Ovary (tissue), 9 donors: ENCODE measurements around the gene ANKRD40. TPM values are rescaled to one million over a fixed set of nuclear protein-coding genes. Genes with fewer than 3 reads are reported as not detected.

Source experiments
- DNase-seq, 5 donors: peaks; one replicate each; pipeline ENCODE4 v3.0.0-alpha.2; 2019 to 2020
- H3K27ac ChIP-seq, 2 donors: fragments of 200-600 bp; one replicate each; pipeline versions ENCODE4 v1.5.1 to v1.8.0; 2019 to 2022
- H3K27me3 ChIP-seq: fragments of 200-600 bp; one replicate; pipeline ENCODE4 v1.8.0; 2022
- H3K36me3 ChIP-seq: fragments of 200-600 bp; sonication (generic); one replicate; pipeline ENCODE4 v1.5.1; 2019
- H3K4me1 ChIP-seq: one replicate; pipeline ENCODE4 v1.8.1; 2013; ENCODE audit warnings: mild to moderate bottlenecking, moderate library complexity; ENCODE audit not compliant: insufficient read depth
- H3K4me3 ChIP-seq: fragments of 200-600 bp; sonication (generic); one replicate; pipeline ENCODE4 v1.5.1; 2017
- H3K9me3 ChIP-seq, 2 donors: fragments of 200-600 bp in 1 of 2; sonication (generic) in 1 of 2; one replicate each; pipeline versions ENCODE4 v1.5.1 to v1.8.1; 2013 to 2019; ENCODE audit warnings: mild to moderate bottlenecking in 1 of 2, moderate library complexity in 1 of 2
- EP300 ChIP-seq: sonication (generic); formaldehyde crosslinking; IDR thresholded peaks from one replicate; pipeline ENCODE4 v1.6.1; 2017; ENCODE audit warnings: antibody characterized with exemption
- POLR2A ChIP-seq: fragments of 450-650 bp; IDR thresholded peaks from one replicate; pipeline ENCODE4 v1.6.1; 2017; ENCODE audit warnings: antibody characterized with exemption, mild to moderate bottlenecking, moderate library complexity
- WGBS, 3 donors: extraction: QIAGEN DNeasy Blood & Tissue Kit in 1 of 3; methylation state at CpG; one replicate each; pipeline versions ENCODE4 v1.1.5 to v1.1.7; 2013 to 2017; 5-methylcytosine and 5-hydroxymethylcytosine counted together
- intact Hi-C, 4 donors: fragments of 100-400 bp; cut with DNase I; formaldehyde crosslinking; loops; one replicate each; pipeline versions ENCODE4 v1.11.0 to v1.15.1; 2022 to 2023
- polyA plus RNA-seq, 2 donors: library from polyadenylated mRNA; stranded (reverse); fragments of 200-250 nt in 1 of 2; fragments of 350-450 nt in 1 of 2; fragmentation: Illumina TruSeq in 1 of 2; extraction: RNeasy Lipid Tissue Mini Kit (QIAGEN cat#74804) in 1 of 2; gene quantifications; one replicate each; pipeline ENCODE4 v1.2.3, GENCODE V29; 2013 to 2014
- total RNA-seq, 7 donors: library from RNA; depleted of rRNA in 2 of 7; stranded (reverse); fragments of >200 nt in 2 of 7; fragmentation: NEBNext Ultra II Directional in 3 of 7; extraction: Animal tissue kit (Norgen Biotek cat#: 25700) in 3 of 7; gene quantifications; one replicate each; pipeline versions ENCODE4 v1.1.0 to v1.2.4, GENCODE V29; 2016 to 2023
- TF ChIP-seq, protein P1 (sequence below), 3 donors: fragments of 450-650 bp in 2 of 3; fragments of 200-600 bp in 1 of 3; IDR thresholded peaks; one replicate each; pipeline versions ENCODE4 v1.5.1 to v1.8.0; 2016 to 2022; ENCODE audit warnings: antibody characterized with exemption in 3 of 3, mild to moderate bottlenecking in 1 of 3
- donor health status: DM: no; HTN: no; CAD: no; lungs with moderate emphysema.
- donor health status: DM: no; HTN: no; CAD: no.
- donor health status: Bipolar disorder and iron deficiency.
- donor health status: DM: yes; HTN: yes; CAD: no.
- donor health status: DM: no; HTN: no; CAD: no.
- donor health status: DM: yes; HTN: yes; CAD: no.

ANKRD40 gene
- total and polyA plus RNA-seq, 9 donors = 17.0 to 52.6 (median 41.8) TPM

DNA sequence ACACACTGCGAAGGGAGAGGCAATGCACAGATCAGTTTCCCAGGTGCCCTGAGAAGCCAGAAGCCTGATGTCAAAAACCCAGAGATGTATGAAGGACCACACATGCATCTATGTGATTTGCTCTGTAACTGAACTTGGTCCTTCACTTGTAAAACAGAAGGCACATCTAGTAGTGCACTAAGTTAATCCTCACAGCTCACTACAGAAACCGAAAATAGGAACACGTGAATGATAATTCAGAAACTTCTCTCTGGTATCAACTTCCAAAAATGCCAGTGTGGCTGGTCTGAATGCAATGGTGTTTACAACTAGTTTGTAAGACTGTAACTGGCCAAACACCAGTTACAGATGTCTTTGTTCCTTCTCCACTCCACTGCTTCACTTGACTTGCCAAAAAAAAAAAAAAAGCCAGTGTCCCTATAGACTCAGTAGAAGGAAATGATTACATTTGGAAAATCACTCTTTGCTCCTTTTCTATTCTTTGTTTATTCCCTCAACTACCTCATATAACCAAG is 11.3 kb downstream of the ANKRD40 start:
- Histone ChIP-seq H3K9me3 (no peaks in the 10 kb centered on the region), H3K27ac (no peak overlapping the region), H3K36me3 (no peaks in the 10 kb centered on the region), H3K27me3 (no peaks in the 10 kb centered on the region), H3K4me3 (no peak overlapping the region), H3K4me1 (peaks cover 11% of the 10 kb centered on the region)
- WGBS, 3 donors = 86 to 90% (median 88%) methylated on average over 3 of the region's 3 CpGs
- intact Hi-C loops = loop anchor here (5.0 to 10.0 kb wide), 3 partner anchors 144 to 212 kb away; partner anchors contain the start of gene SPATA20 (in 2 of the 4)
- no peak for DNase-seq
- TF ChIP-seq EP300 (no peak), POLR2A (no peak)
- TF ChIP-seq, protein P1, sequence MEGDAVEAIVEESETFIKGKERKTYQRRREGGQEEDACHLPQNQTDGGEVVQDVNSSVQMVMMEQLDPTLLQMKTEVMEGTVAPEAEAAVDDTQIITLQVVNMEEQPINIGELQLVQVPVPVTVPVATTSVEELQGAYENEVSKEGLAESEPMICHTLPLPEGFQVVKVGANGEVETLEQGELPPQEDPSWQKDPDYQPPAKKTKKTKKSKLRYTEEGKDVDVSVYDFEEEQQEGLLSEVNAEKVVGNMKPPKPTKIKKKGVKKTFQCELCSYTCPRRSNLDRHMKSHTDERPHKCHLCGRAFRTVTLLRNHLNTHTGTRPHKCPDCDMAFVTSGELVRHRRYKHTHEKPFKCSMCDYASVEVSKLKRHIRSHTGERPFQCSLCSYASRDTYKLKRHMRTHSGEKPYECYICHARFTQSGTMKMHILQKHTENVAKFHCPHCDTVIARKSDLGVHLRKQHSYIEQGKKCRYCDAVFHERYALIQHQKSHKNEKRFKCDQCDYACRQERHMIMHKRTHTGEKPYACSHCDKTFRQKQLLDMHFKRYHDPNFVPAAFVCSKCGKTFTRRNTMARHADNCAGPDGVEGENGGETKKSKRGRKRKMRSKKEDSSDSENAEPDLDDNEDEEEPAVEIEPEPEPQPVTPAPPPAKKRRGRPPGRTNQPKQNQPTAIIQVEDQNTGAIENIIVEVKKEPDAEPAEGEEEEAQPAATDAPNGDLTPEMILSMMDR (IDR thresholded peaks at IDR 0.05) = no peak

GRCh38 chr17:50693036-50693682 is 14.6 kb downstream of the ANKRD40 start:
- Histone ChIP-seq H3K27me3 (no peaks in the 10 kb centered on the region), H3K4me1 (peaks cover 24% of the 10 kb centered on the region), H3K9me3 (no peaks in the 10 kb centered on the region), H3K36me3 (no peaks in the 10 kb centered on the region), H3K4me3 (no peak overlapping the region), H3K27ac (no peak overlapping the region)
- intact Hi-C loops = loop anchor here in 1 of 4 donors (10.0 kb wide), 1 partner anchor 208 kb away; no protein-coding TSS in a partner anchor
- WGBS, 3 donors = 42 to 62% (median 48%) methylated on average over 5 of the region's 5 CpGs
- DNase-seq = no peak
- TF ChIP-seq EP300 (no peak), POLR2A (no peak)
- TF ChIP-seq, protein P1 (IDR thresholded peaks at IDR 0.05) = no peak

DNA sequence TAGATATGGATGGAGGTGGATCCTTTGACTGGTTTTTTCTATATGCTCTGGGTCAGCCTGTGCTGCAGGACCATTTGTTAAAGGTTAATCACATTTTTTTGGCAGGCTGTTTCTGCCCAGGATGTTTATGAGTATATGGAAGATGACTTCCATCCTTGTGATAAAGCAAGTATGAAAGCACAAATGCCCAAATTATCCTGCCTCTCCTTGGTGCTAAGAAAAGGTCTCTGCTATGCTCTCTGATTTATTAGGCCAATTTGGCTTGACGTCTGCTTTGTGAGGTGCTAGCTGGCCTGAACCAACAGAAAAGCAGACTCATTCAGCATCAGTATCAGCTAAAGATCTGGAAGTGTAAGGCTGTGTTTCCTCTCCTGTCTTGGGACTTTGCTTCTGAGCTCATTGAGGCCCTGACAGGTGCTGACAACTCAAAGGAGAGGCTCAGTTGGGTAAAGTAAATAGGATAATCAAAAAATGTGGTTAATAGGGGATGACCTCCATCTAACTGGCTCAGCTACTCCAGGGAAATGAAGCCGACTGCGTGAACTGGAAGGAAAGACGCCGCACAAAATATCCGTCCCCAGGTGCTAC is 15.2 kb downstream of the ANKRD40 start:
- 61 to 69% (median 68%) methylated on average over 6 of the region's 6 CpGs for WGBS, 3 donors
- no peaks in the 10 kb centered on the region for H3K27me3 ChIP-seq
- intact Hi-C loops = loop anchor here in 1 of 4 donors (10.0 kb wide), 1 partner anchor 208 kb away; no protein-coding TSS in a partner anchor
- no peak overlapping the region for H3K4me3 ChIP-seq
- H3K27ac ChIP-seq = no peak overlapping the region
- peaks cover 27% of the 10 kb centered on the region for H3K4me1 ChIP-seq
- H3K36me3 ChIP-seq = no peaks in the 10 kb centered on the region
- no peak for TF ChIP-seq POLR2A
- no peak for TF ChIP-seq EP300
- TF ChIP-seq, protein P1 (IDR thresholded peaks at IDR 0.05) = no peak
- no peak for DNase-seq
- no peaks in the 10 kb centered on the region for H3K9me3 ChIP-seq

DNA sequence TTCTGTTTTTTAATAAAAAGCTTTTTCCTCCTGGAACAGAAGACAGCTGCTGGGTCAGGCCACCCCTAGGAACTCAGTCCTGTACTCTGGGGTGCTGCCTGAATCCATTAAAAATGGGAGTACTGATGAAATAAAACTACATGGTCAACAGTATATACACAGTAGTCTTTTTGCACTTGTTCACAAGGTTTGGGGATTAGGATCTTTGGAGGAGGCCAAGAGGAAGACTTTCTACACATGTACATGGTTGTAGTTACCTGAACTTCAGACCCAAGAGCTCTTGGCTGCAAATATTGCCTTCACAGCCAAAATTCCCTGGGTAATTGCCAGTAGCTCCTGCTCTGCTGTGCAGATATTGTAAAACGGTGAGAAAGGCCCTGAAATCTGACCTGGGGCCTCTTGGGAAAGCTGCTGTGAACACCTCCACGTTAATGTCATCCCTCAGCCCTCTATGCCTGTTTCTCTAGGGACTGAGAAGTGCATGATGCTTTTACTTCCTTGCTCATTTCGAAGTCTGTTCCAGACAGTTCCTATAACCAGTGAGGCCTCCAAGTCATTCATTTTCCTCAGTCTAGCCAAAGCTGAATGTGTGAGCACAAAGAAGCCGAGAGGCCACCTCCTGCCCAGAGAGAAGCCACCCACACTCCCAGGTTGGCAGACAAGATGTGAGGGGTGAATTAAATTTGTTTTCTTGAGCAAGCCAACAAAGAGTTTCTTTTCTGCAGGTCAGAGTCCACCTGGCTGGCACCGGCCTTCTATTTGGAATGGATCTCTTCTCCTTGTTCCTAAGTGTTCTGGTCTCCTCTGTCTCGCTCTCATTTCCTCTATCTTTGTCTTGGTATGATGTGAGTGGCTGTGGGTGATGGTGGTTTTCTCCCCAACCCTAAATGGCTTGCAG is 15.9 kb downstream of the ANKRD40 start:
- Histone ChIP-seq H3K9me3 (no peaks in the 10 kb centered on the region), H3K27ac (no peak overlapping the region), H3K4me3 (no peak overlapping the region), H3K36me3 (no peaks in the 10 kb centered on the region), H3K4me1 (peaks cover 31% of the 10 kb centered on the region), H3K27me3 (no peaks in the 10 kb centered on the region)
- no peak for DNase-seq
- intact Hi-C loops = loop anchor here in 1 of 4 donors (10.0 kb wide), 1 partner anchor 207 kb away; no protein-coding TSS in a partner anchor
- TF ChIP-seq POLR2A = no peak
- TF ChIP-seq EP300 = no peak
- TF ChIP-seq, protein P1 (IDR thresholded peaks at IDR 0.05) = no peak
- 47 to 58% (median 56%) methylated on average over 6 of the region's 6 CpGs for WGBS, 3 donors
